DOHH2 (cell line): ENCODE data around the gene MED27.

ENCODE experiments used
- CTCF ChIP-seq: fragments of 200-600 bp; sonication (generic); IDR thresholded peaks from one replicate; pipeline ENCODE4 v1.5.1; 2014; ENCODE audit warnings: antibody characterized with exemption, mild to moderate bottlenecking, low read depth, low read length; ENCODE audit not compliant: poor library complexity, severe bottlenecking
- EZH2phosphoT487 ChIP-seq: fragments of 200-600 bp; sonication (generic); IDR thresholded peaks from 2 replicates; pipeline ENCODE4 v1.6.1; 2017; ENCODE audit warnings: borderline replicate concordance, mild to moderate bottlenecking, antibody characterized with exemption, low read length, moderate library complexity, mixed read lengths

GRCh38 chr9:131926360-131926922 lies 153.2 kb downstream of the MED27 start:
- TF ChIP-seq CTCF (no peak), EZH2phosphoT487 (no peak)
